Ishikawa (cell line): Measurements from ENCODE around the gene FAM81B.

Experiments
- CEBPB ChIP-seq: IDR thresholded peaks from 2 replicates; pipeline ENCODE4 v1.6.1; 2012
- CREB1 ChIP-seq: IDR thresholded peaks from 2 replicates; pipeline ENCODE4 v1.6.1; 2012; ENCODE audit warnings: low read depth
- EGR1 ChIP-seq: IDR thresholded peaks from 2 replicates; pipeline ENCODE4 v1.6.1; 2012
- EP300 ChIP-seq: IDR thresholded peaks from 2 replicates; pipeline ENCODE4 v1.6.1; 2012; ENCODE audit warnings: borderline replicate concordance
- FOXM1 ChIP-seq: IDR thresholded peaks from 2 replicates; pipeline ENCODE4 v1.6.1; 2012; ENCODE audit warnings: low read depth, borderline replicate concordance
- NFIC ChIP-seq: IDR thresholded peaks from 2 replicates; pipeline ENCODE4 v1.6.1; 2012
- RAD21 ChIP-seq: IDR thresholded peaks from 2 replicates; pipeline ENCODE4 v1.6.1; 2012; ENCODE audit warnings: low read depth
- TAF1 ChIP-seq: IDR thresholded peaks from 2 replicates; pipeline ENCODE4 v1.6.1; 2012; ENCODE audit warnings: low read depth, mild to moderate bottlenecking
- TCF12 ChIP-seq: IDR thresholded peaks from 2 replicates; pipeline ENCODE4 v1.6.1; 2012; ENCODE audit warnings: low read depth
- TEAD4 ChIP-seq: IDR thresholded peaks from 2 replicates; pipeline ENCODE4 v1.6.1; 2012
- YY1 ChIP-seq: IDR thresholded peaks from 2 replicates; pipeline ENCODE4 v1.6.1; 2012; ENCODE audit warnings: low read depth
- ZBTB7A ChIP-seq: IDR thresholded peaks from 2 replicates; pipeline ENCODE4 v1.6.1; 2012; ENCODE audit warnings: low read depth
- TF ChIP-seq, protein P1 (sequence below): IDR thresholded peaks from 2 replicates; pipeline ENCODE4 v1.6.1; 2012
- TF ChIP-seq, protein P2 (sequence below): IDR thresholded peaks from 2 replicates; pipeline ENCODE4 v1.6.1; 2012
- TF ChIP-seq, protein P3 (sequence below): IDR thresholded peaks from 2 replicates; pipeline ENCODE4 v1.6.1; 2012; ENCODE audit warnings: low read depth, mild to moderate bottlenecking

Gene FAM81B

DNA sequence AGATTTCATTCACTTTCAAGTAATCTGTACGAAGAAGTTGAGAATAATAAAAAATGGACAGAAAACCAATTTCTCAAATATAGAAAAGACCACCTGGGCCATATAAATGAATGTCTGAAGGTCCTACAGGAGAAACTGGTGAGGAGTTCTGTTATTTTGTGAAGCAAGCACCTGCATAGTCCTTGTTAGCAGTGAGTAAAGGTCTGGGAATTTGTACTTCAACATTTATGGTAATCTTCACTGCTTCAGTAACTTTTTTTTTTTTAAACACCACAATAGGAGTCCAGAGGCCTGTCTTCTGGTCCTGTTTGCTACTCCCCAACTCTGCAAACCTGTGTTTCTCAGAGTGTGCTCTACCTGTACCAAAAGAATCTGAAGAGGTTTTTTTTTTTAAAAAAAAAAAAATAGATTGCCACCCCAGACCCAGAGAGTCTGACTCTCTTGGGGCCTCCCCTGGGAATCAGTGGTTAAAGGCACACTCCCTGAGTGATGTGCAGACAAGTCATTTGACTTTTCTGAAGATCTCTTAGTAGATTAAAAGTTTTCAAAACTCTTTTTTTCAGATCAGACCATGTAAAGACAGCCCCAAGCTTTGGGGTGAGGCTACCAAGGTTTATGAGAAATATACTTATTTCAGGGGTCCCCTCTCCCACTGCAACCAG is 55.5 kb downstream of the FAM81B start:
- no peak for TF ChIP-seq CEBPB
- no peak for TF ChIP-seq TAF1
- no peak for TF ChIP-seq EP300
- 0 out of 2 replicates have a peak, but pooled peaks have one; percentile 13 for TF ChIP-seq TEAD4
- TF ChIP-seq, protein P1, sequence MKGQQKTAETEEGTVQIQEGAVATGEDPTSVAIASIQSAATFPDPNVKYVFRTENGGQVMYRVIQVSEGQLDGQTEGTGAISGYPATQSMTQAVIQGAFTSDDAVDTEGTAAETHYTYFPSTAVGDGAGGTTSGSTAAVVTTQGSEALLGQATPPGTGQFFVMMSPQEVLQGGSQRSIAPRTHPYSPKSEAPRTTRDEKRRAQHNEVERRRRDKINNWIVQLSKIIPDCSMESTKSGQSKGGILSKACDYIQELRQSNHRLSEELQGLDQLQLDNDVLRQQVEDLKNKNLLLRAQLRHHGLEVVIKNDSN, result no peak

DNA sequence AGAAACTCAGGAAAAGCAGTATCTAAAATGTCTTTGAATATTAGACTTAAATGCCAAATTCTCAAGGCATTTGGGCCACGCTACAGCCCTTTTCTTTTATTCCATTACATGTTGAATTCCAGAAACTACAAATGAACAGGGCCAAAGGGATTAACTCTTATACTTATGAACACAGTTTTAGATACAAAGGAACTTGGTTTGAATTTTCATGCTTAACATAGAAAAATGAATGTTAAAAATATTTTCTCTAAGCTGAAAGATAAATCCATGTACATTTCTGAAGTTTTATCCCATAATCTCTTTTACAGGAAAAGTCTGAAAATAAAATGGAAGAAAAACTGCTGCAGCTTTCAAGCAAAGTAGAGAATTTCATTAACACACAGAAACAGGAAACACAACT is 56.8 kb downstream of the FAM81B start:
- TF ChIP-seq, protein P1, result no peak
- no peak for TF ChIP-seq TEAD4
- TF ChIP-seq ZBTB7A, result no peak
- TF ChIP-seq TCF12, result no peak
- no peak for TF ChIP-seq EP300
- TF ChIP-seq, protein P2, sequence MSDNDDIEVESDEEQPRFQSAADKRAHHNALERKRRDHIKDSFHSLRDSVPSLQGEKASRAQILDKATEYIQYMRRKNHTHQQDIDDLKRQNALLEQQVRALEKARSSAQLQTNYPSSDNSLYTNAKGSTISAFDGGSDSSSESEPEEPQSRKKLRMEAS, result no peak

DNA sequence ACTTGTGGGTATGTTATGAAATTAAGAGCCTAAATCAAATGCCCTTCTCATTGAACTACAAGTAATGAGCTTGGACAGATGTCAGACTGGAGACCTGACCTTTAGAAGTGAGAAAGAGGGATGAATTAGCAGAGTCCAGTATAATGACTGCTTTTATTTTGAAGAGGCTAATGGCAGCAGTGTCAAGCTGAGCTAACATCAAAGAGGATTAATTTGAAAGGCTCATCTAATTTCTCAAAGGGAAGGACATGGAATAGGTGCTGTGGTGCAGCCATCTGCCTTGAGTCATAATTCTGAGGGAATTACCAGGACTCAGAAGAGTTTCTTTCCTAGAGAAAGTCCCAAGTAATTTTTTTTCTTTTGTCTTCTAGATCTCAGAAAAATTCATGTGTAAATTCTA is 57.6 kb downstream of the FAM81B start:
- TF ChIP-seq, protein P1, result no peak
- TF ChIP-seq, protein P3, sequence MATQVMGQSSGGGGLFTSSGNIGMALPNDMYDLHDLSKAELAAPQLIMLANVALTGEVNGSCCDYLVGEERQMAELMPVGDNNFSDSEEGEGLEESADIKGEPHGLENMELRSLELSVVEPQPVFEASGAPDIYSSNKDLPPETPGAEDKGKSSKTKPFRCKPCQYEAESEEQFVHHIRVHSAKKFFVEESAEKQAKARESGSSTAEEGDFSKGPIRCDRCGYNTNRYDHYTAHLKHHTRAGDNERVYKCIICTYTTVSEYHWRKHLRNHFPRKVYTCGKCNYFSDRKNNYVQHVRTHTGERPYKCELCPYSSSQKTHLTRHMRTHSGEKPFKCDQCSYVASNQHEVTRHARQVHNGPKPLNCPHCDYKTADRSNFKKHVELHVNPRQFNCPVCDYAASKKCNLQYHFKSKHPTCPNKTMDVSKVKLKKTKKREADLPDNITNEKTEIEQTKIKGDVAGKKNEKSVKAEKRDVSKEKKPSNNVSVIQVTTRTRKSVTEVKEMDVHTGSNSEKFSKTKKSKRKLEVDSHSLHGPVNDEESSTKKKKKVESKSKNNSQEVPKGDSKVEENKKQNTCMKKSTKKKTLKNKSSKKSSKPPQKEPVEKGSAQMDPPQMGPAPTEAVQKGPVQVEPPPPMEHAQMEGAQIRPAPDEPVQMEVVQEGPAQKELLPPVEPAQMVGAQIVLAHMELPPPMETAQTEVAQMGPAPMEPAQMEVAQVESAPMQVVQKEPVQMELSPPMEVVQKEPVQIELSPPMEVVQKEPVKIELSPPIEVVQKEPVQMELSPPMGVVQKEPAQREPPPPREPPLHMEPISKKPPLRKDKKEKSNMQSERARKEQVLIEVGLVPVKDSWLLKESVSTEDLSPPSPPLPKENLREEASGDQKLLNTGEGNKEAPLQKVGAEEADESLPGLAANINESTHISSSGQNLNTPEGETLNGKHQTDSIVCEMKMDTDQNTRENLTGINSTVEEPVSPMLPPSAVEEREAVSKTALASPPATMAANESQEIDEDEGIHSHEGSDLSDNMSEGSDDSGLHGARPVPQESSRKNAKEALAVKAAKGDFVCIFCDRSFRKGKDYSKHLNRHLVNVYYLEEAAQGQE, result no peak
- no peak for TF ChIP-seq EP300
- TF ChIP-seq CREB1, result no peak
- TF ChIP-seq CEBPB, result no peak
- TF ChIP-seq, protein P2, result no peak
- TF ChIP-seq RAD21, result no peak
- TF ChIP-seq YY1, result no peak
- no peak for TF ChIP-seq ZBTB7A
- no peak for TF ChIP-seq FOXM1
- TF ChIP-seq TCF12, result no peak
- no peak for TF ChIP-seq EGR1
- TF ChIP-seq NFIC, result no peak
- TF ChIP-seq TEAD4, result no peak
- no peak for TF ChIP-seq TAF1

DNA sequence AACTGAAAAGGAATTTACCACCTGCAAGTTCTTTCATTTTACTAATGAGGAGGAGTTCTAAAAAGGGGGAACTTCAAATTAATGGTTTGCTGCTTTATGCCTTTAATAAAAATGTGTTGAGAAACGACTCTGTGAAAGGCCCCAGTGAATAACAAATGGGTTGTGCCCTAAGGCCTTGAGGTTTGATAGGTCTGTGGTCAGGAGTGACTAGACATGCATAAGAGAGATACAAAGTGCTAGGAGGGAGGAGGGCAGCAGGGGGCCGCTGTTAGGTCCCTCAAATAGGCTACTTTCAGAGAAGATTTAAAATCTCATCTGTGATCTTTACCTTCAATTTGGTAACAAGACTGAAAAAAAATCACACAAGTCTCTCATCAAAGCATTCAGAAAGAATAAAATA is 58.3 kb downstream of the FAM81B start:
- TF ChIP-seq TAF1, result no peak
- no peak for TF ChIP-seq NFIC
- no peak for TF ChIP-seq TCF12
- TF ChIP-seq, protein P2, result no peak
- no peak for TF ChIP-seq CEBPB
- TF ChIP-seq, protein P3, result no peak
- TF ChIP-seq, protein P1, result no peak
- no peak for TF ChIP-seq EGR1
- TF ChIP-seq FOXM1, result no peak

DNA sequence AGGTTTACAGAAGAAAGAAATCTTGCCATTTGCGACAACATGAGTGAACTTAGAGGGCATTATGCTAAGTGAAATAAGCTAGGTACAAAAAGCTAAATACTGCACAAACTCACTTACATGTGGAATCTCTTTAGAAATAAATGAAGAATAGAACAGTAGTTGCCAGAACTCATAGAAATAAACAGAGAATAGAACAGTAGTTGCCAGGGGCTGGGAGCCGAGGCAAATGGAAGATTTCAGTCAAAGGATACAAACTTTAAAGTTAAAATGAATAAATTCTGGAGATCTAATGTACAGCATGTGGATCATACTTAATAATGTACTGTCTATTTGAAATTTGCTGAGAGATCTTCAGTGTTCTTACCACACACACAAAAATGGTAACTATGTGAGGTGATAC is 63.4 kb downstream of the FAM81B start:
- TF ChIP-seq NFIC (no peak), TCF12 (no peak), TAF1 (no peak), ZBTB7A (no peak), CEBPB (no peak), RAD21 (no peak), FOXM1 (no peak), CREB1 (no peak), YY1 (no peak), EP300 (no peak), EGR1 (no peak)
- TF ChIP-seq, protein P2, result no peak
- TF ChIP-seq, protein P1, result no peak
- TF ChIP-seq, protein P3, result no peak
